Measurements from ENCODE around the gene HSPA6.
"Not testable (repeated sequence)": the region's sequence is repeated elsewhere in the genome, so short reads cannot be mapped to it uniquely, and the experiment has no call there.

The HSPA6 gene

DNA sequence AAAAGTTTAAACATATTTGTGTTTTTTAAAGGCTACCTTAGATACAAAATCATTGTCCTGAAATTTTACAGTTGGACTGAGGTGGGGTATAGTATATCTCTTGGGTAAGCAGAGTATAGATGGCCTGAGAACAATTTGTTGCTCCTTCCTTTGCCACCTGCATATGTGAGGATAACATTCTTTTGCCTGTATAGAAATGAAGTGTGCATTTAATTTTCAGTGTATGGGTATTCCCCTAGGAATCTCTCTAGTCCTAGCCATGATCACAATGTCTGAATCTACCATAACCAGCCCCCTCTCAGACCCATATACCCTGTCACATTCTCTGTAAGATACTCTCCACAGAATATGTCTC, 21.0 kb upstream of the HSPA6 start:
- no peak for DNase-seq (ENCODE audit: low read depth in 2 of 2)

DNA sequence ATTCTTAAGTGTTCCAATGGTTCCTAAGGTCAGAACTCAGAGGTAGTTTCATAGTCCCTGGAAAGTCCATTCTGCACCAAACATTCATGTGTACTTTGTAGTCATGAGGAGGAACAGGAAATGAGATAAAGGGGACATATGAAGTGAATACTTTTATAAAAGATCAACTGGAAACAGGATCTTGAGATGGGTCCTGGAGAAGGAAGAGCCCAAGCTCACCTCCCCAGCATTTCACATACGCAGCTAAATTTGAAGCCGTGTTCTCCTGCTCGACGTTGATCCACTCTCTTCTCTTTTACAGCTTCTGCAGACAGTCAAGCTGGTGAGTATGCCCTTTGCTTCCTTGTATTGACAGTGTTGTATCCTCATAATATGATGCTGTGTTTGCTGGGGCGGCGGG, 18.7 kb upstream of the HSPA6 start:
- DNase-seq (ENCODE audit: low read depth in 2 of 2) = no peak

DNA sequence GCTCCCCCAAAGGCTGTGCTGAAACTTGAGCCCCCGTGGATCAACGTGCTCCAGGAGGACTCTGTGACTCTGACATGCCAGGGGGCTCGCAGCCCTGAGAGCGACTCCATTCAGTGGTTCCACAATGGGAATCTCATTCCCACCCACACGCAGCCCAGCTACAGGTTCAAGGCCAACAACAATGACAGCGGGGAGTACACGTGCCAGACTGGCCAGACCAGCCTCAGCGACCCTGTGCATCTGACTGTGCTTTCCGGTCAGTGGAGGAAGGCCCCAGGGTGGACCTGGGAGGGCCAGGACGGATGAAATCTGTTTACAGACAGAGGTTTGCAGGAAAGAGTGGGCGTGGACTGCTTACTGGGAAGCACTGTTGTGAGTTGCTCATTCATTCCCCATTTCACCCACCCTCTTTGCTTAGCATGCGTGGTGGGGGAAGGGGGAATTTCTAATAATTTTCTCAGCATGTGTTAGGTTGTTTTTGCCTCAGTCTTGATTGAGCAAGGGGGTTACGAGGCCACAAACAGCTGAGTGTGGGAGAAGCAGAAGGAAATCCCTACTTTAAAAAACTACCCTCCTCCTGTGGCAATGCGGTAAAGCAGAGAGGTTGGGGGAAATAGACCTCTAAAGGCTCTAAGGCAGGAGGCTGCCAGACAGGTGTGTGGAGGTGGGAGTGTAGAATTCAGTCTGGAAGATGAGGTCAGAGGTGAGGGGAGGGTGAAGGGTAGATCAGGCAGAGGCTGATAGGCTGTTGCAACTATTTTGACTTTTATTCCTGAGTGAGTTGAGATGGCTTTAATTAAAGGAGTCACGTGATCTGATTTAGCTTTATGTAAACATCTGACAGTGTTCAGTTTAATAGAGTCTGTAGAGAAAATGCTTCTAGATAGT, 17.8 kb upstream of the HSPA6 start:
- DNase-seq (ENCODE audit: low read depth in 2 of 2) = no peak

DNA sequence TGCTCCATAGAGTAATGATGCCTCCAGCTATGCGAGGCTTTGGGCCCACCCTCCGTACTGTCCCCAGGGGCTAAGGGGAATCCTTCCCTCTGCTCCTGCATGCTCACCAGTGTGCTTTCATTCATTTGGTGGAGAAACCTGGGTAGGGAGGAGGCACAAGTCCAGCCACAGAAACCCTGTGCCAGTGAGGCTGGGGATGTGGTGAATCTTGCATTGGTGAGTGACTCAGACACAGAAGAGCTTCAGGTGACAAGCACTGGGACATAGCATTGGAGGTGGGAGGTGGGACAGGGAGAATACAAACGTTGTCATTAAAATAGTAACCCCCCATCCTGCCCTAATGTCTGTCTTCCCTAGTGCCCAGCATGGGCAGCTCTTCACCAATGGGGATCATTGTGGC, 13.9 kb upstream of the HSPA6 start:
- no peak for DNase-seq (ENCODE audit: low read depth in 2 of 2)

DNA sequence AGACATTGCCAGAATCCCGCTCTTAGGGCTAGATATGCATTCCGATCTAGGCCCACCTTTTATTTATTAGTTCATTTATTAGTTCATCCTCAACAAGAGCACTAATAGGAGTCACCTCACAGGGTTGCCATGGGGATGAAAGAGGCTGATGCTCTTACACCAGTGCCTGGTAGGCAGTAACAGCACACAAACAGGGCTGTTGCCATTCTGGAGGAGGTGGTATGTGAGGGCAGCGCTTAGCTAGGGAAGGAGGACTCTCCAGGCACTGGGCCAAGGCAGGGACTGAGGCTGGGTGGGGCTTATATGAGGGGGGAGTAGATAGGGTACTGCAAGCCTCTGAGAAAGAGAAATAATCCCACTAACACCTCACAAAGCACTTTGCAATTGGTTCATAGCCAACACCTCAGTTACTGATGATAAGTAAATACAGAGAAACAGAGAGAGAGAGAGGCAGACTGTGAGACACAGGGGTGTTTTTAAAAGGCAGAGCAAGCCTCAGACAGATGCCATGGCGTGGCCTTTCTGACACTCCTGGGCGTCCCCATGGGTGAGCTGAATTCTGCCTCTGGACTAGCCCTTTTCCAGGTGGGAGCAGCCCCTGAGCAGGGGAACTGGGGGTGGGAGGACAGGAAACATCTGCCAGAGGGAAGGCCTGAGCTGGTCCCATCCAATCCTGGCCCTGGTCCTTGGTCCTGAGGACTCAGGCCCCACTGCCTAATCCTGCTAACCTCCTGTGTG, 13.2 kb upstream of the HSPA6 start:
- DNase-seq (ENCODE audit: low read depth in 2 of 2) = no peak

DNA sequence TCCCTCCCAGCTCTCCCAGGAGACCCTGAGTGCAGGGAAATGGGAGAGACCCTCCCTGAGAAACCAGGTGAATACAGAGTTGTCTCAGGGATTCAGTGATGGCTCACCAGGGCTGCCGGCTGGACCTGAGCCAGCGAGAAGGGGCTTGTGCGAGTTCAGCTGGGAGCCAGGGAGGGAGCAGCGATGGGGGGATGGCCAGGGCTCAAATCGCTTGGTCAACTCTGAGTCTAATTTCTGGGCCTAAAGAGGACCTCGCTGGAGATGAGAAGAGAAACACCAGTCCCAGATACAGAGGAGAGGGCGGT, 12.6 kb upstream of the HSPA6 start:
- DNase-seq (ENCODE audit: low read depth in 2 of 2) = no peak

DNA sequence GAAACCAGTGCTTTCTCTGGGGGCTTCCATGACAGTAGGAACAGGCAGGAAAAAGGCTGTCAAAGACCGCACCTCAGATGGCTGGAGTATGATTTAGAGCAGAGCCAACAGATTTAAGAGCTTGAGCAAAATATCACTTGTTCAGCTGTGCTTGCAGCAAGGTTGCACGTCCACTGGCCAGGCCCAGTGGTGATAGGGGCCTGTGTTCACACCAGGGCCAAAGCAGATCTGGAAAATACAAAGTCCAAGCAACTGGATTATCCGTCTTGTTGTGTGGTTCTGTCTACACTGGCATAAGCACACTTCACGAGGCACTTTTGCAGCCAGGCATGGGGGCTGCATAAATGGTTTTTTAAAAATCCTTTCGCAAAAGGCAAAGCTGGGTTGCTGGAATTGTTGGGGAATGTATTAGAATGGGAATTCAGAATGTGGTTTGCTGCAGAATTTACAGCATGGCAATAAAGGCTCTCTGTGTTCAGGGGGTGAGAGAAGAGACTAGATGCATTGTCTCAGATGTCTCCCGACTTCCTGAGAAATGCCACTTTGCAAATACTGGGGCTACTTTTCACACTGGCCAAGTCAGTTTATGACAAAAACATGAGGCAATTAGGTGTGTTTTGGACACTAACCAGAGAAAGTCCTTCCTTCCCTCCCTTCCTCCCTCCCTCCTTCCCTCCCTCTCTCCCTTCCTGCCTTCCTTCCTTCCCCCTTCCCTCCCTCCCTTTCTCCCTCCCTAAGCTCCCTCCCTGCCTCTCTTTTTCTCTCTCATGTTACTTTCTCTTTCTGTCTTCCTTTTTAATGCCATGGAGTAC, 11.5 kb upstream of the HSPA6 start:
- DNase-seq (ENCODE audit: low read depth in 2 of 2) = not testable (repeated sequence)

DNA sequence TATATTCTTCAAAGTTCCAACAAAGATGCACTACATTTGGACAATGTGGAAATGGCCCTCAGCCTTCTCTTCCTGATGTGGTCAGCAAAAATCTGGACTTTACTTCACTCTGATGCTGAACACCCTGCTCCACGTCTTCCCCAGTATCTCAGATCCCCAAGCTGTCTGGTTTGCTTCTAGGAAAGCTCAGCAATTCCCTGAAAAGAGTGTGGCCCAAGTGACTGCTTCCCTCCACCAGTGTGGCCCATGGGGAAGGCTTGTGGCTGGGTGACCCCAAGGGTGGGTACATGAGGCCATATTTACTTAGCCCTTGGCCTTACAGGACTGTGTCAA, 10.9 kb upstream of the HSPA6 start:
- DNase-seq (ENCODE audit: low read depth in 2 of 2) = not testable (repeated sequence)

DNA sequence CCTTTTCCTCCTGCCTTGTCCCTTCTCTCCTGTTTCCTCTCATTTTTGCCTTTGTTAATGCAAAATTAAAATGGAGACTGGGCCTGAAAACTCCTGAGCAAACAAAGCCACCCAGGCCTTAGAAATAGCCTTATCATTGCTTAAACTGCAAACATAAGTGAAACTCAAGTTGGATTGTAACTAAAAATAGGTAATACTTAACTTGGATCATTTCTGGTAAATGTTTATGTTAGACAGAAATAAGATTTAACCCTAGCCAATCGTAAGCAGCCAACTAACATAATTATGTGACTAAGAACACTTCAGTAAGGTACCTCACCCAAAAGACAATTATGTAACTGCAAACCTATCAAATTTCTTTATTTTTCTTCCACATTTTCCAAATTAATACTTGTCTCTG, 10.4 kb upstream of the HSPA6 start:
- DNase-seq (ENCODE audit: low read depth in 2 of 2) = not testable (repeated sequence)

DNA sequence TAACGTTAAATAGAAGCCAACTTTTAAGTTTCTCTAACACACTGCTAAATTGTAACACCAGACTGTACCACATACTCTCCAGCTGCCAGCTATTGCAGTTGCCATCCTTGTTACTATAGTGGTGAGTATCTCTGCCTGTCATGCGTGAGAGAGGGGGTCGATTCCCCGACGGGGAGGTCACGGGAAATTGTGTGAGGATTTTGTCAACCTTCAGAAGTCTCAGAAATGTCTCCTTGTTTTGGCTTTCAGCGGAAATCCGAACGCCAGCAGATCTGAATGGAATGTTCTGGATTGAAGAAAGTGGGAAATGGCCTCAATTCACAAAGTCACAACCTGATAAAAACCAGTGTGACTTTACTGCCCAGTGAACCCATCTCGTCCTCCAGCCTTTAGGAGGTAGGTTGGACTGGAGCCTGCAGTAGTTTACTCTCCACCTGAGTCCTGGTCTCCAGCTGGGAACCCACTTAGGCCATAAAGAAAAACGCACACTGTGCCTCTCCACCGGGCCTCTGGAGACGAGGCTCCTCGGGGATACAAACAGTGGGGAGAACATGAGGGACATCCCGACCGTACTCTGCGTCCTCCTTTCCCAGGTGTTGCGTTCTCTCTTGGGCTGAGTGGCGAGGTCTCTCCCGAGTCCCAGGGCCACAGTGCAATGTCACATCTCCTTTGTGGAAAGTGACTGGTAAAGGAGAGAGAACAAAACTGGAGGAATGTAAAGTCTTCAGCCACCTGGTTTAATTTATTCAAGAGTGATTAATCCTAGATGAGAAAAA, 1.1 kb upstream of the HSPA6 start:
- not testable (repeated sequence) for DNase-seq (ENCODE audit: low read depth in 2 of 2)

DNA sequence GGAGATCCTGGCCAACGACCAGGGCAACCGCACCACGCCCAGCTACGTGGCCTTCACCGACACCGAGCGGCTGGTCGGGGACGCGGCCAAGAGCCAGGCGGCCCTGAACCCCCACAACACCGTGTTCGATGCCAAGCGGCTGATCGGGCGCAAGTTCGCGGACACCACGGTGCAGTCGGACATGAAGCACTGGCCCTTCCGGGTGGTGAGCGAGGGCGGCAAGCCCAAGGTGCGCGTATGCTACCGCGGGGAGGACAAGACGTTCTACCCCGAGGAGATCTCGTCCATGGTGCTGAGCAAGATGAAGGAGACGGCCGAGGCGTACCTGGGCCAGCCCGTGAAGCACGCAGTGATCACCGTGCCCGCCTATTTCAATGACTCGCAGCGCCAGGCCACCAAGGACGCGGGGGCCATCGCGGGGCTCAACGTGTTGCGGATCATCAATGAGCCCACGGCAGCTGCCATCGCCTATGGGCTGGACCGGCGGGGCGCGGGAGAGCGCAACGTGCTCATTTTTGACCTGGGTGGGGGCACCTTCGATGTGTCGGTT, 477 bp downstream of the HSPA6 start:
- not testable (repeated sequence) for DNase-seq (ENCODE audit: low read depth in 2 of 2)

DNA sequence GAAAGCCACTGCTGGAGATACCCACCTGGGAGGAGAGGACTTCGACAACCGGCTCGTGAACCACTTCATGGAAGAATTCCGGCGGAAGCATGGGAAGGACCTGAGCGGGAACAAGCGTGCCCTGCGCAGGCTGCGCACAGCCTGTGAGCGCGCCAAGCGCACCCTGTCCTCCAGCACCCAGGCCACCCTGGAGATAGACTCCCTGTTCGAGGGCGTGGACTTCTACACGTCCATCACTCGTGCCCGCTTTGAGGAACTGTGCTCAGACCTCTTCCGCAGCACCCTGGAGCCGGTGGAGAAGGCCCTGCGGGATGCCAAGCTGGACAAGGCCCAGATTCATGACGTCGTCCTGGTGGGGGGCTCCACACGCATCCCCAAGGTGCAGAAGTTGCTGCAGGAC, 981 bp downstream of the HSPA6 start:
- not testable (repeated sequence) for DNase-seq (ENCODE audit: low read depth in 2 of 2)

DNA sequence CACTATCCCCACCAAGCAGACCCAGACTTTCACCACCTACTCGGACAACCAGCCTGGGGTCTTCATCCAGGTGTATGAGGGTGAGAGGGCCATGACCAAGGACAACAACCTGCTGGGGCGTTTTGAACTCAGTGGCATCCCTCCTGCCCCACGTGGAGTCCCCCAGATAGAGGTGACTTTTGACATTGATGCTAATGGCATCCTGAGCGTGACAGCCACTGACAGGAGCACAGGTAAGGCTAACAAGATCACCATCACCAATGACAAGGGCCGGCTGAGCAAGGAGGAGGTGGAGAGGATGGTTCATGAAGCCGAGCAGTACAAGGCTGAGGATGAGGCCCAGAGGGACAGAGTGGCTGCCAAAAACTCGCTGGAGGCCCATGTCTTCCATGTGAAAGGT, 1.6 kb downstream of the HSPA6 start:
- not testable (repeated sequence) for DNase-seq (ENCODE audit: low read depth in 2 of 2)

DNA sequence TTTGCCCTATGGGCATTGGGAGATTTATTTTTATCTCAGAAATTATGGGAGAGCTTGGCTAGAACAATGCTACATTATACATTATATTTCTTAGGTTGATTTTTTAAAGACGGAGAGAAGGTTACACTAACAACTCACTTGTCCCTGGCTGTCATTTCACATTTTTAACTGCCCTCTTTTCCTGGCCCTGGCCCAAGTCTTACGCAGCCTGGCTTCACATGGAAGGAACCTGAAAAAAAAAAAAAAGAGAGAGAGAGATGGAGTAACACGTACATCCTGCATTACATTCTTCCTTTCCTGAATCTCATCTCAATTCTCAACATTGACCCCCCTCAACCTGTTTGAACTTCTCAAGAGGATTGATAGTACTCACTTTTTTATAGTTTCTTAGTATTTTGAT, 4.2 kb downstream of the HSPA6 start:
- not testable (repeated sequence) for DNase-seq (ENCODE audit: low read depth in 2 of 2)

DNA sequence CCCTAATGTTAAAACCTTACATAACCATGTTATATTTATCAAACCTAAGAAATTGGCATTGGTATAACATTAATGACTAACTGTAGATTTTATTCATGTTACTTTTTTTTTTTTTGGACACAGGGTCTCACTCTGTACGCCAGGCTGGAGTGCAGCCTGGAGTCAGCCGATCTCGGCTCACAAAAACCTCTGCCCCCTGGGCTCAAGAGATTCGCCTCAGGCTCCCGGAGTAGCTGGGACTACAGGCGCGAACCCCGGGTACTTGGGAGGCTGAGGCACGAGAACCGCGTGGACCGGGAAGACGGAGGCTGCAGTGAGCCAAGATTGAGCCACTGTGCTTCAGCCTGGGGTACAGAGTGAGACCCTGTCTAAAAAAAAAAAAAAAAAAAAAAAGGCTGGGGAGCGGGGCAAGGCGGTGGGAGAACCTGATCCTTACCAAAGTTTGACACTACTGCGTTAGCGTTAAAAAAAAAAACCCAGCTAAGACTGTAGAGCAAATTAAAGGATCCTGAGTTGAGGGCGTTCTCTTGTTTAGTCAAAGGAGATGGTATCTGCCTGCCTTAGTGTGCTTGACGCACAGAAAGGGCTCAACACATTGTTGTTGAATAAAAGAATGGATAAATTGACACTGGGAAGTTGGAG, 5.2 kb downstream of the HSPA6 start:
- not testable (repeated sequence) for DNase-seq (ENCODE audit: low read depth in 2 of 2)

DNA sequence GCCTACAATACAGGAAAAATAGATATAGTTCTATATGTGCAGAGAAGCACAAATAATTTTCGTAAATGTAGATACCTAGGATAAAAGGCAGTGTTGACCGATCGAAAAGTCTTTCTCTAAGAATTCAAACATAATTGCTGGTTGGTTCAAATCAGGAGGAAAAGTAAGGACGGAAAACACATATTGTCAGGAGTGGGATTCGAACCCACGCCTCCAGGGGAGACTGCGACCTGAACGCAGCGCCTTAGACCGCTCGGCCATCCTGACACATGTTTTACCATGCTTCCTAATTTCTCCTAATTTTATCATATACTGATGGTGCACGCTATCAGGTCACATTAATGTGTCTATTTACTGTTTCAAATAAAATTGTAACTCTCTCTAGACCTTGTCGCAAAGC, 5.8 kb downstream of the HSPA6 start:
- peak in 1 of 2 donors; percentile 47 for DNase-seq (ENCODE audit: low read depth in 2 of 2)

DNA sequence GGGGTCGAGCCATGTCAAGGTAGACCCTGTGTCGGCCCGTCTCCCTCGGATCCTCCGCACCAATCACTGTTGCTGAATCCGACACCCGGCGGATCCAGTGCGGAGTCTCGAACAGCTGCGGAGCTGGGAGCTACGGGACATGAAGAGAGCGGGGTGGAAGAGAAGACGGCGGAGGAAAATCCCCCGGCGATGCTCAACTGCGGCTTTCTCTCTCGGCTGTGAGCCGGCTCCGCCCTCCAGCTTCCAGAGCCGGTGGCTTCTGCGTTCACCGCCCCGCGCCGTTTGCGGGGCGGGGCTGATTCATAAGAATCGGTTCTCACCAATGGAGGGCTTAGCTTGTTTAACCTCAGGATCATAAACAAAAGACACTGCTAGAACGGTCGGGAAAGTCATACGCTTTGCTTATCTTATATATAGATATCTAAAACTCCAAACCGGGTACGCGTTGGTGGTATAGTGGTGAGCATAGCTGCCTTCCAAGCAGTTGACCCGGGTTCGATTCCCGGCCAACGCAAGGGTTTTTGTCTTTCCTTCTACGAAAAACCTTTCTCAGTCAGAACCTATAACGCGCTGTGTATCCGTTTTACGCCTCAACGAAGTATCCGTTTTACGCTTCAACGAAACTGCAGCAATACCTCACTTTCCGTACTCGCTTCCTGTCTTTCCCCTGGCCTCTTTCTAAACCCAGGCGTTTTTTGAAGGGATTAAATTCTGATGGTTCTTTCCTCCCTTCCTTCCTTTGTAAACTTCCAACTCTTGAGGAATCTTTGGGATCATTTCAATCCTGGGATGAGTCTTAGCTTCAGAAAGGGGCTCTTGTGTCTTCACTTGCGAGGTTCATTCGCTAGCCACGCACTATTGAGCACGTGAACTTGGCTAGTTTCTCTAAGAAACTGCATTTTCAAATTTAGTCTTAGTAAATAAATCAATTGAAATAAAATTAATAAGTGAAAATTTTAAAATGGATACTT, 6.6 kb downstream of the HSPA6 start:
- DNase-seq (ENCODE audit: low read depth in 2 of 2) = peak; percentile 74 to 95

DNA sequence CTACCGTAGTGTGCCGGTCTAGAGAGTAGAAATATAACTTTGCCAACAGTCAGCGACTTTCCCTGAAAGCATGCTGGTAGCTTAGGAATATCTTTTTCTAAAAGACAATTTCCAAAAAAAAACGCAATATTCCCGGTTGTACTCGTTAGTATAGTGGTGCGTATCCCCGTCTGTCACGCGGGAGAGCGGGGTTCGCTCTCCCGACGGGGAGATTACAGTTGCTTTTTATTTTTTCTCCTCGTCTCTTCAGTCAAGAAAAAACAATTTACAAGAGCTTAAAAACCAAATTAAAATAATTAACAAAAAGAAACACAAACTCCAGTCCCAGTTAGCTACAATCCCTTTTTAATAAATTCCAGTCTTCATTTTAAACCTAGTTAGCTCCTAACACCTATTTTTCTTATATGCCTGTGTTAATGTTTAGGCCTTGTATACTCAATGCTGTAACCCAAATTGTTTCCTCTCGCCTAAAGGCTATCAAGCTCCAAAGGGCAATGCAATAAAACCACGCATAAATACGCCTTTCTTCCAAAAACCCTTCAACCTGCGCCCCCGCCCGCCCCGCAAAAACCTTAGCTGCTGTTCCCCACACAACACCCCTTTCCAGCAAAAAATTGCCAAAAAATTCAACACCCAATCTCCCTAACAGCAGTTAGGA, 7.8 kb downstream of the HSPA6 start:
- no peak for DNase-seq (ENCODE audit: low read depth in 2 of 2)

Measured in stimulated activated CD8-positive, alpha-beta memory T cell treated with anti-CD3 and anti-CD28 coated beads, Interleukin-7, amount 100 ng/mL, for 1 hour (primary cell).